ENCODE data around the gene FAM47C. TPM values are rescaled to one million over a fixed set of nuclear protein-coding genes. Genes with fewer than 3 reads are reported as not detected.
"Not testable (repeated sequence)": the region's sequence is repeated elsewhere in the genome, so short reads cannot be mapped to it uniquely, and the experiment has no call there.

The FAM47C gene
- total RNA-seq, 1 donor from 2014 or later = not detected

GRCh38 chrX:37010496-37010895, 2.3 kb downstream of the FAM47C start:
- H3K9me3 Mint-ChIP-seq = no peaks in the 10 kb centered on the region
- intact Hi-C loops (cut with micrococcal nuclease) = no loop called here
- no peaks in the 10 kb centered on the region for H3K27me3 Mint-ChIP-seq
- DNase-seq (no peak), ATAC-seq (ENCODE audit: low read depth) (no peak)
- H3K27ac Mint-ChIP-seq = no peak overlapping the region
- TF ChIP-seq, protein P1, sequence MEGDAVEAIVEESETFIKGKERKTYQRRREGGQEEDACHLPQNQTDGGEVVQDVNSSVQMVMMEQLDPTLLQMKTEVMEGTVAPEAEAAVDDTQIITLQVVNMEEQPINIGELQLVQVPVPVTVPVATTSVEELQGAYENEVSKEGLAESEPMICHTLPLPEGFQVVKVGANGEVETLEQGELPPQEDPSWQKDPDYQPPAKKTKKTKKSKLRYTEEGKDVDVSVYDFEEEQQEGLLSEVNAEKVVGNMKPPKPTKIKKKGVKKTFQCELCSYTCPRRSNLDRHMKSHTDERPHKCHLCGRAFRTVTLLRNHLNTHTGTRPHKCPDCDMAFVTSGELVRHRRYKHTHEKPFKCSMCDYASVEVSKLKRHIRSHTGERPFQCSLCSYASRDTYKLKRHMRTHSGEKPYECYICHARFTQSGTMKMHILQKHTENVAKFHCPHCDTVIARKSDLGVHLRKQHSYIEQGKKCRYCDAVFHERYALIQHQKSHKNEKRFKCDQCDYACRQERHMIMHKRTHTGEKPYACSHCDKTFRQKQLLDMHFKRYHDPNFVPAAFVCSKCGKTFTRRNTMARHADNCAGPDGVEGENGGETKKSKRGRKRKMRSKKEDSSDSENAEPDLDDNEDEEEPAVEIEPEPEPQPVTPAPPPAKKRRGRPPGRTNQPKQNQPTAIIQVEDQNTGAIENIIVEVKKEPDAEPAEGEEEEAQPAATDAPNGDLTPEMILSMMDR (IDR thresholded peaks at IDR 0.05) = no peak
- no peak overlapping the region for H3K4me3 Mint-ChIP-seq
- ChIA-PET CTCF (no interaction called here), POLR2A (no interaction called here)
- H3K36me3 Mint-ChIP-seq (ENCODE audit: low read depth) = no peaks in the 10 kb centered on the region
- no peaks in the 10 kb centered on the region for H3K4me1 Mint-ChIP-seq

GRCh38 chrX:37034260-37034659, 26.1 kb downstream of the FAM47C start:
- H3K36me3 Mint-ChIP-seq (ENCODE audit: low read depth); H3K27me3 Mint-ChIP-seq; H3K4me3 Mint-ChIP-seq; POLR2A ChIA-PET; H3K4me1 Mint-ChIP-seq; ATAC-seq (ENCODE audit: low read depth); CTCF ChIA-PET; H3K9me3 Mint-ChIP-seq; DNase-seq; H3K27ac Mint-ChIP-seq; intact Hi-C loops (cut with micrococcal nuclease): not testable (repeated sequence)

DNA sequence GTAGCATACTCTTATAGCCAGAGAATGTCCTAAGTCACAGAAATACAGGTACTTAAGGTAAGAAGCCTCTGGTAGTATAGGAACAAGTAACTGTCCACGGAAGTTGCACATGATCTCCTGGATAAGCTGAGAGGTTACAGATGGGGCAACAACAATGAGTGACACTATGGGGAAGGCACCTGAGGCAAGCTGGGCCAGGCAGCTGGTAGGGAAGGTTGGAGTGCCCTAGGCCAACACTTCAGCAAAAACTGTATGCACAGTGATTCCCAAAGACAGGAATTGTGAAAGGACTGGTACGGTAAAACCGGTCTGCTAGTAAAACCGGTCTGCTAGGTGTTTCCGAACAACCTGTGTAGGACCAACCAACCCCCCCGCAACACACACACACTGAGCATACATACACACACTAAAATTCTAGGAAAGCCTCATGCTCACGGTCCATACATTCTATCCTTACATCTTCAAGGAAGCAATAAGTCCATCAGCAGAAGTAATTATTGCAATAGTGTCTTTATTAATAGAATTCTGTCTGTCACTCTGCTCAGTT, 28.6 kb downstream of the FAM47C start:
- H3K27me3 Mint-ChIP-seq; CTCF ChIA-PET; intact Hi-C loops (cut with micrococcal nuclease); DNase-seq; H3K36me3 Mint-ChIP-seq (ENCODE audit: low read depth); ATAC-seq (ENCODE audit: low read depth); POLR2A ChIA-PET; H3K9me3 Mint-ChIP-seq; H3K4me3 Mint-ChIP-seq; H3K4me1 Mint-ChIP-seq; H3K27ac Mint-ChIP-seq: not testable (repeated sequence)

DNA sequence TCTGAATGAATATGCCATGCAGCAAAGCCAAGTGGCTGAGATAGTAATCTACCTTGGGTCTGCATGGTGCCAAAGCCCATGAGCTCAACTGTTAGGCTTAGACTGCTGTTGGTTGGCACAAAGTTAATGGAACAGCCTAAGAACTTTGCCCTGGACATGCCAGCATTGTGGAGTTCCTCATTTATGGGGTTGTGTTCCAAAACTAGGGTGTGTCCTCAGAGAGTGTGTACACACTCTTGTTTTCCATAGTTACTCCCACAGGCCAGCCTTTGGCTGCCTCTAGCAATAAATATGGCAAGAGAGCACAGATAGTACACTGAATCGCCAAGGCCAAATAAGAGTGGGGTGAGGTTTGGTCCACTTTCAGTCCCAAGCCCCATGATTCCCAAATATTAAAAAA, 30.6 kb downstream of the FAM47C start:
- ATAC-seq (ENCODE audit: low read depth); POLR2A ChIA-PET; H3K4me3 Mint-ChIP-seq; H3K27me3 Mint-ChIP-seq; H3K4me1 Mint-ChIP-seq; H3K27ac Mint-ChIP-seq; CTCF ChIA-PET; H3K36me3 Mint-ChIP-seq (ENCODE audit: low read depth); DNase-seq; intact Hi-C loops (cut with micrococcal nuclease); H3K9me3 Mint-ChIP-seq: not testable (repeated sequence)

GRCh38 chrX:37042956-37043885, 35.1 kb downstream of the FAM47C start:
- H3K4me3 Mint-ChIP-seq; H3K27me3 Mint-ChIP-seq; H3K9me3 Mint-ChIP-seq; H3K36me3 Mint-ChIP-seq (ENCODE audit: low read depth); CTCF ChIA-PET; H3K27ac Mint-ChIP-seq; ATAC-seq (ENCODE audit: low read depth); DNase-seq; intact Hi-C loops (cut with micrococcal nuclease); H3K4me1 Mint-ChIP-seq: not testable (repeated sequence)
- POLR2A ChIA-PET = interaction anchor here (0.6 kb wide), 1 partner anchor 331 kb away, joined by 5 read pairs; no protein-coding TSS in a partner anchor

GRCh38 chrX:37047776-37048175, 39.6 kb downstream of the FAM47C start:
- Mint-ChIP-seq H3K9me3 (no peaks in the 10 kb centered on the region), H3K4me3 (no peak overlapping the region), H3K27ac (no peak overlapping the region), H3K27me3 (no peaks in the 10 kb centered on the region), H3K4me1 (no peaks in the 10 kb centered on the region), H3K36me3 (ENCODE audit: low read depth) (no peaks in the 10 kb centered on the region)
- POLR2A ChIA-PET = no interaction called here
- intact Hi-C loops (cut with micrococcal nuclease) = no loop called here
- TF ChIP-seq, protein P1 (IDR thresholded peaks at IDR 0.05) = no peak
- DNase-seq = no peak
- ATAC-seq (ENCODE audit: low read depth) = no peak
- CTCF ChIA-PET = no interaction called here

GRCh38 chrX:37057572-37057971, 49.4 kb downstream of the FAM47C start:
- intact Hi-C loops (cut with micrococcal nuclease); H3K36me3 Mint-ChIP-seq (ENCODE audit: low read depth); DNase-seq; H3K4me3 Mint-ChIP-seq; POLR2A ChIA-PET; H3K27ac Mint-ChIP-seq; H3K9me3 Mint-ChIP-seq; H3K27me3 Mint-ChIP-seq; ATAC-seq (ENCODE audit: low read depth); CTCF ChIA-PET; H3K4me1 Mint-ChIP-seq: not testable (repeated sequence)

All from activated B cell treated with CpG ODN at 0.5 μM for 24 hours (primary cell).